ENCODE measurements around the gene ENOX1.

ENOX1 gene

GRCh38 chr13:43584751-43585150, 202.0 kb downstream of the ENOX1 start:
- no peak for DNase-seq

DNA sequence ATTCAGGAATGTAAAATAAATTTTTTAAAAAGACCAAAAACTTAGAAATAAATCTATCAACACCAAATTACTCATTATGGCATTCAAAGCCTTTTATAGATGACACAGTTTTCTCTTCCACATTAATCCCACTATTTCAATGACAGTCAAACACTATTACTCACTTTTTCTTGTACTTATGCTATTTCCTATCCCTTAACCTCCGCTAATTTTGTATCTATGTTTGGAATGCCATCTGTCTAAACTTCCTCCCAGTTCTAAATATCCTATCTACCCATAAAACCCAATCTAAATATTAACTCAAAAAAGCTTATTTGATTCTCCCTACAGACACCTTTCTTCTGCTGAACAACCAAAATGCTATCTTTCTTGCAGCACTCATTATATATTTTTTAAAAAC, 203.5 kb downstream of the ENOX1 start:
- no peak for DNase-seq

GRCh38 chr13:43580280-43580679, 206.5 kb downstream of the ENOX1 start:
- no peak for DNase-seq

GRCh38 chr13:43579321-43579720, 207.5 kb downstream of the ENOX1 start:
- DNase-seq: no peak

DNA sequence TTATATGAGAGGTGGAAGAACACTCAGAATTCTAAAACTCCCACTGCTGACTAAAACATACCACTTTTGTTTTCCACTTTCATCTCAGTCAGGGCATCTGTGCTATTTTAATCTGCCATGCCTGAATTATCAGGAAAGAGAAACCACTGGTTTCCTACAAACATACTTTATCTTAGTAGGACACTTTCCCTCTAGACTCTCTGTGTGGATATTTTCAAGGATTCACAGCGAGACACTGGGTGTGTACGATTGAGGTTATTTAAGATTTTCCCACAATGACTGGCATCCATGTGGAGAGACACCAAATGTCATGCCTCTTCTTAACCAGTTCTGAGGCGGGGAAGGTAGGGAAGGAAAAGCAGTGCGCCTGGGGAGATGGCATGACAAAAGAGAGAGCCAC, 212.2 kb downstream of the ENOX1 start:
- DNase-seq: no peak

GRCh38 chr13:43573802-43574514, 212.8 kb downstream of the ENOX1 start:
- no peak for DNase-seq

GRCh38 chr13:43573361-43573740, 213.4 kb downstream of the ENOX1 start:
- DNase-seq: no peak

DNA sequence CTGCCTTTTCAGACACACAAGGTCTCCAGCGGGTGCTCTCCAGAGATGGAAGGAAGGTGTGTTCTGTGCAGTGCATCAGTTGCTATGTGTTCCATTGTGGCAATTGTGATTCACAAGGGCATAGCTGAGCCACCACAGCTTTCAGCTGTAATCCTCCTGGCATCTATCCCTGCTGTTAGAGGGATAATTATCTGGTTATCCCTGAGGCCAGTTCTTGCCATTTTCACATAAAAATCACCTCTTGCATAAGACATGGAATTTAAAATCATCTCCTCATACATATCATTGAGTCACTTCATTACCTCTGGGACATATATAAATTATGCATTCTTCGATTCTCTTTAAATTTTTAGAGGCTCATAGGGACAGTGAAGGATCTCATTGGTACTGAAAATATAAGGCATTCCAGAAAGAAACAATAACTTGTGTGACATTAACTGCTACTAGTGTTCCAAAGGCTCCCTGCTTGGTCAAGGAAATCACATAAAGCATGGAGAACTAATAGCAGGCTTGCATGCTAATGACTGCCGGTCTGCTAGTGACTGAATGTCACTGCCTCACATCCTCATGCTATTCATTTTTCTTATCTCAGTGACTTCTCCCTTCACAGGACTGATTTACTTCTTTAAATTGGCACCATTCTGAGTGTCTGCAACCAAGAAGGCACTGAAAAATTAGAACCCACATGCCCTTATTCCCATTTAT, 214.0 kb downstream of the ENOX1 start:
- no peak for DNase-seq

DNA sequence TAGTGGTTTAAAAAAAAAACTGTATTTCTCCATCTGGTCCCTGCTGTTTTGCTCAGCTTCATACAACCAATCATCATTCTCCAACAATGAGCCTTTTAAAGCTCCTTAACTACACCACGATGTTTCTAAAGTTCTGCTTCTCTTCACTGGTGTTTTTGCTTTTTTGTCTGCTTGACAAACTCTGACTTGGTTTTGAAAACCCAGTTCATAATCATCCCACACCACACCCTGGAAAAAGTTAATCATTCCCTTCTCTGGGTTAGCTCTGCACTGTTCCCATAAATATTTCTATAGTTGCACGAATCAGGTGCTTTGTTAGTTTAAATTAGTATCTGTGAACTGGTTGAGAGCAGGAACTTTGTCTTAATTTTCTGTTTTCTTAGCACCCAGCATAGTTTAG, 217.1 kb downstream of the ENOX1 start:
- no peak for DNase-seq

- DNase-seq: no peak
Measured at GRCh38 chr13:43567608-43568007, 219.2 kb downstream of the ENOX1 start.

- DNase-seq: no peak
Measured at GRCh38 chr13:43564952-43565351, 221.8 kb downstream of the ENOX1 start.

GRCh38 chr13:43561081-43561480, 225.7 kb downstream of the ENOX1 start:
- no peak for DNase-seq

DNA sequence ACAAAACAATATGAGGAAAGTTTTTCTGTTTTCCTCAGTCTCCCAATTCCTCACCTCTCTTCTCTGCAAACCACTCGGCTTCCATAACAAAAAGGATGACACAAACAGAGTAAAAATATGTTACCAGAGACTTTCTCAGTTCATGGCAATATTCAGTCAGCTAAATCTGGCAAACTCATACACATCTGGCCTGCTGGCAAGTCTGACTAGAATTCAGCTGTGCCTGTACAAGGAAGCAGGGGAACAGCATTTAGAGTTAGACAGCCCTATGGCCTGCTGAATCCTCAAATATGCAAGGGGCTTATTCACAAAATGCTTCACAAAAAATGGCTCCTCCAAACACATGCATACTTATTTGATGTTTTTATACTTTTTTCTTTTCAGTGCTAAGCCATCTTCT, 227.8 kb downstream of the ENOX1 start:
- no peak for DNase-seq

DNA sequence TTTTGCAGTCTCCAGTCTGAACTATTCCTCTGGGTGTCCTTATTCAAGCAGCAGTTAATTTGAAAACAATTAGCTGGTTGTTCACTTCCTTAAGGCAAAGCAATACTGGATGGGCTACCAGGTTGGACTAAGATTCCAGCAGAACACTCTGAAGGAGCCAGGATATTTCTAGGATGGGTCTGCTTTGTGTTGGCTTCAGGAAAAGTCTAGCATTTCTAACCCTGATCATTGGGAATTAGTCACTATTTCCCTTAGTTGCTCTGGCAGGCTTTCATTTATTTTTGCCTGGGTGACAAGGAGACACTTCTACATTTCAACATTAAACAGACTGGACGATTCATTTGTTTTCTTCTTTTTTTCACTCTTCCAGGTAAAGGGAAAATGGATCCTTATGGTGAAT, 228.4 kb downstream of the ENOX1 start:
- DNase-seq: no peak

DNA sequence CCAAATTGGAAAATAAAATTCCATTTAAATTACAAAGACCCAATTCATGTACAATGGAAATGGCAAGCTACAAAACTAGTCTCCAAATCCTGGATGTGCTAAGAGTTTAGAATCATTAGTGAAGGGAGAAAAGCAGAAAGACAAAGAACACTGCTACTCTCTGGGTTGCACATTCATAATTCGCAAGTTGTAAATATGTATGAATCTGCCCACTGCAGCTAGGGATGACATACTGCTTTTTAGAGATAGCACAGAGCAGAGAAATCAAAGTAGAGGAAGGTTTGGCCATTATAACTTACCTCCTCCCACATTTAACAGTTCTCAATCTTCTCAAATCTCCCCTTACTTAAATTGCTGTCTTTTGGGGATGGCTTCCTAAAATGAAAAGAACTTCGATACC, 231.1 kb downstream of the ENOX1 start:
- no peak for DNase-seq

DNA sequence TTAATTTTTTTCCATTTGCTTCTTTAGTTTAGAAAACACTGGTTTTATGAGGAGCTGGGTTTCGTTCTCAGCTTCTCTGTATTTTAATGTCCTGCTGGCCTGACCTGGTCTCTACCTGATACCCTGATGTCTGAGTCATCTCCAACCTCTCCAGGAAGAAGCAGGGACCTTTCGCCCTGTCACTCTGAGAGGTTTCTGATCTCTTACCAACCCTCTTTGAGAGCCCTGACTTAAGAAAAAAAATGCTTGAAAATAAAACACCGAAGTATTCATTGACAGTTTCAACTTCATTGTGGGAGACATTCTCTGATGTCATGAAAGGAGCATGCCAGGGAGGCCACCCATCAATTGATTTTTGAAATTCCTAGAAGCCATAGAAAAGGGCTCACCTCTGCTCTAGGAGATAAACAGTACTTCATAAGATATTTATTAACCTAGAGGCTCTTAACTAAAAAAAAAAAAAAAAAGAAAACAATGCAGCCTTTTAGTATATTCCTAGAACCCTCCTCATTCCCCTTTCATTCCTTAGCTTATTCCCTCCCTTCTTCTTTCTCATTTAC, 234.8 kb downstream of the ENOX1 start:
- DNase-seq: no peak

GRCh38 chr13:43546816-43547215, 240.0 kb downstream of the ENOX1 start:
- no peak for DNase-seq

- DNase-seq: peak; percentile 76
Measured at GRCh38 chr13:43546251-43546650, 240.5 kb downstream of the ENOX1 start.

- DNase-seq: no peak
Measured at GRCh38 chr13:43545317-43545874, 241.4 kb downstream of the ENOX1 start.

DNA sequence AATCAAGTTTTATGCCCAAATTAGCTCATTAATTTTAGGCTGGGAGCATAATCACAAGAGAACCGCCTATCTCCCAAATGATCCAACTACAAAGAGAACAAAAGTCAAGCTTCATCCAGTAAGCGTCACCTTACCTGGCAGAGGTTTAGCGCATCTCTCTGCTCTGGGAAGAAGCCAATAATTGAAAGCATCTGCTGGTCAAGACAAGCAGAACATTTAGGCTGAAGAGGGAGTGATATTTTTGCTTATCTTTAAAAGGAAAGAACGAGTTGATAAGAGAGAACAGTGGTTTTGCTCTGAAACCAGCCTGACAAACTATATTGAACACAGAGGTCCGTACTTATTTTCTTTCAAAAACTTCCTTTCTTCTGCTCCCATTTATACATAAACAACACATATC, 242.1 kb downstream of the ENOX1 start:
- no peak for DNase-seq

GRCh38 chr13:43544011-43544410, 242.8 kb downstream of the ENOX1 start:
- DNase-seq: no peak

GRCh38 chr13:43543331-43543730, 243.4 kb downstream of the ENOX1 start:
- no peak for DNase-seq

DNA sequence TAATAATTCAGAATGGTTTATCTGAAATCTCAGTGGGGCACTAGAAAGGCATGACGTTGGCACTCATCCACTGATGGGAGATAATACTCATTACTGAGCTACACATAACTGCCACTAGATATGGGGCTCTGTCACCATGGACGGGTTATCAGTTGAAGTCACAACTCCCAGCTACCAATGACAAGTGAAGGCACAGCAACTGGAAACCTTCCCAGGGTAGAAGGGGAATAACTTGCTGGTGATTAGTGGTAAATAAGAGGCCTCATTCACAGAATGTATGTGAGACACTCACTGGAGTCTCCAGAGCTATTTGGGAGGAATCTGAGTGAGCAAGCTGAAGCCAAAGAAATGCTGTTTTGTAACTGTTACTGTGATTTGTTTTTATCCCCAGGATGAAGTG, 249.6 kb downstream of the ENOX1 start:
- no peak for DNase-seq

DNA sequence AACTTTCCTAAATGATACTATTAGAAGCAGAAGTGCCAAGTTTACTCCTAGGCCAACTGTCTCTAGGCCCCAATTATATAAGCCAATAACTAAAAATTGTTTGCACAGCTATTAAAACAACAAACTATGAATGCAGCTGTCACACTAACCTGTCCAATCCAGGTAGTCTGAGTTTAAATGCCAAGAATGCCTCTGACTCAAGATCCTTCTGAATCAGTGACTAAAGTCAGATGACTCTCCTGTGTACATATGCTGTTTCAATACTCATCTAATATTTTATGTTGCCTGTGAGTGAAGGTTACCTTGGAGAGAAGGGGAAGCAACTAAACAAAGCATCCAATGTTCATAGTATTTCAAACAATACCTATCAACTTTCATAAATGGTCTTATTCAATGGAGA, 257.0 kb downstream of the ENOX1 start:
- no peak for DNase-seq

Measured in DMS79 (cell line).